GM19438 (cell line): Measurements from ENCODE around the gene SKIC2.
"Not testable (repeated sequence)": the region's sequence is repeated elsewhere in the genome, so short reads cannot be mapped to it uniquely, and the experiment has no call there.

Experiments used
- ATAC-seq: cut with Tn5 transposase; IDR thresholded peaks from one replicate; pipeline ENCODE4 v1.9.1; 2021; ENCODE audit warnings: low read depth; ENCODE audit not compliant: unreplicated experiment

Gene SKIC2

GRCh38 chr6:32002546-32003268 is 43.7 kb downstream of the SKIC2 start:
- ATAC-seq: not testable (repeated sequence)

GRCh38 chr6:32003301-32003700 is 44.3 kb downstream of the SKIC2 start:
- ATAC-seq: not testable (repeated sequence)

- not testable (repeated sequence) for ATAC-seq
Observed at GRCh38 chr6:32004393-32004792, 45.4 kb downstream of the SKIC2 start.

GRCh38 chr6:32004864-32005537 is 46.0 kb downstream of the SKIC2 start:
- not testable (repeated sequence) for ATAC-seq

GRCh38 chr6:32005538-32005880 is 46.5 kb downstream of the SKIC2 start:
- ATAC-seq: not testable (repeated sequence)

- not testable (repeated sequence) for ATAC-seq
Observed at GRCh38 chr6:32005991-32006529, 47.1 kb downstream of the SKIC2 start.

GRCh38 chr6:32007086-32007485 is 48.1 kb downstream of the SKIC2 start:
- ATAC-seq: not testable (repeated sequence)

- ATAC-seq: not testable (repeated sequence)
Observed at GRCh38 chr6:32008037-32008436, 49.1 kb downstream of the SKIC2 start.

GRCh38 chr6:32008616-32009015 is 49.6 kb downstream of the SKIC2 start:
- not testable (repeated sequence) for ATAC-seq

GRCh38 chr6:32009537-32009936 is 50.6 kb downstream of the SKIC2 start:
- ATAC-seq: not testable (repeated sequence)

GRCh38 chr6:32010856-32011530 is 52.0 kb downstream of the SKIC2 start:
- ATAC-seq: not testable (repeated sequence)

GRCh38 chr6:32012941-32013617 is 54.1 kb downstream of the SKIC2 start:
- not testable (repeated sequence) for ATAC-seq

GRCh38 chr6:32013738-32014137 is 54.8 kb downstream of the SKIC2 start:
- not testable (repeated sequence) for ATAC-seq

- not testable (repeated sequence) for ATAC-seq
Observed at GRCh38 chr6:32014547-32014946, 55.6 kb downstream of the SKIC2 start, which contains the start of gene C4B. C4B (plus strand) TSS chr6:32014795; CDS start chr6:32014846, 51 bp downstream.
